GM19438 (cell line): ENCODE measurements around the gene ARHGAP21.
"Not testable (repeated sequence)": the region's sequence is repeated elsewhere in the genome, so short reads cannot be mapped to it uniquely, and the experiment has no call there.

Experiments
- ATAC-seq: cut with Tn5 transposase; IDR thresholded peaks from one replicate; pipeline ENCODE4 v1.9.1; 2021; ENCODE audit warnings: low read depth; ENCODE audit not compliant: unreplicated experiment

The ARHGAP21 gene

DNA sequence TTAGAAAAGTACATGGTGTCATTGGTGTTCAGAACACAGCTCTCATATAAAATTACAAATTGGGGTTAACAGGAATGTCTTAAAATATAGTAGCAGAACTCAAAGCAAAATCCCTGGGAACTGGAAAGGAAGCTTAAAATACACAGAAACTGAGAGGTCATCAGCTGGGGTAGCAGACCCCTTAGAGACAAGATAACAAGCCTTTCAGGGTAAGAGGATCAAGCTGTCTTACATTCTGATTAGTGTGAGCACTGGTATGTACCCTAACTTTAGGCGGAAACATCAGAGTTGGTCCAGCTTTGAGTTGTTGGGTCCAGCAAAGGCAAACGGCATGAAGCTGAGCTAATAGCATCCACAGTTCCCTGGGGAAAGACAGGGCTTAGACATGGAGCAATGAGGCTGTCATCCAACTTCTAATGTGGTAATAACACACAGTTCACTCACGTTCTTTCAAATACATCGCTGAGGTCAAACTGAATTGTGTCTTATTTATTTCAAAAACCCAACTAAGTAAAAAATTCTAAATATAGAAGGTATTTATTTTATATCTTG is 32.6 kb downstream of the ARHGAP21 start:
- ATAC-seq = no peak

DNA sequence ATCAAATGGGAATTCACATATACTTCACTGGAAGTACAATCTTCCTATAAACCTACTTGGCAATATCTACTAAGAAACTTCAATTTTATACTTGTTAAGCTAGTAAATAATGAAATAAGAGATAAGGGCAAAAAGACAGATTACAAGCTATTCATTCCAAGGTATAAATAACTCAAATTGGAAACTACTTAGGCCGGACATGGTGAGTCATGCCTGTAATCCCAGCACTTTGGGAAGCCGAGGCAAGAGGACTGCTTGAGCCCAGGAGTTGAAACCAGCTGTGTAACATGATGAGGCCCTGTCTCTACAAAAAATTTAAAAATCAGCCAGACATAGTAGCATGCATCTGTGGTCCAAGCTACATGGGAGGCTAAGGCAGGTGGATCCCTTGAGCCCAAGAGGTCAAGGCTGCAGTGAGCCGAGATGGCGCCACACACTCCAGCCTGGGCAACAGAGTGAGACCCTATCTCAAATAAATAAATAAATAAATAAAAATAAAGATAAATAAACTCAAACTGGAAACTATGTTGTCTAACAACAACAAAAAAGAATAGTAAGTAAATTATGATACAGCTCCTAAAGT is 37.6 kb downstream of the ARHGAP21 start:
- ATAC-seq = no peak

DNA sequence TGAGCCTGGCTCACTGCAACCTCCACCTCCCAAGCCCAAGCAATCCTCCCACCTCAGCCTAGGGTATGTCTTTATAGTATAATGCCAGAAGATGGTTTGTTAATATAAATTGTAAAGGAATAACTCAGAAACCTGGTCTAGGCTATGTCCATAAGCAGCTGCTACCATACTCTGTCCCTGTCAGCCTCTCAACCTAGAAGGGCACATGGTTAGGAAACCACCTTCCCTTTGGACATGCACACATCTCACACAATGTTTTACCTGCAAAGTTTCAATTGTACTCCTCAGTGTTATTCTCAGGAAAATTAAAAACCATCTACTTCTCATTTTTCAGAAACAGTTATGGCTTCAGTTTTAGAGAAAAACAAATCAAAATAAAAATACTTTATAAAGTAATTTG is 40.1 kb downstream of the ARHGAP21 start:
- no peak for ATAC-seq

DNA sequence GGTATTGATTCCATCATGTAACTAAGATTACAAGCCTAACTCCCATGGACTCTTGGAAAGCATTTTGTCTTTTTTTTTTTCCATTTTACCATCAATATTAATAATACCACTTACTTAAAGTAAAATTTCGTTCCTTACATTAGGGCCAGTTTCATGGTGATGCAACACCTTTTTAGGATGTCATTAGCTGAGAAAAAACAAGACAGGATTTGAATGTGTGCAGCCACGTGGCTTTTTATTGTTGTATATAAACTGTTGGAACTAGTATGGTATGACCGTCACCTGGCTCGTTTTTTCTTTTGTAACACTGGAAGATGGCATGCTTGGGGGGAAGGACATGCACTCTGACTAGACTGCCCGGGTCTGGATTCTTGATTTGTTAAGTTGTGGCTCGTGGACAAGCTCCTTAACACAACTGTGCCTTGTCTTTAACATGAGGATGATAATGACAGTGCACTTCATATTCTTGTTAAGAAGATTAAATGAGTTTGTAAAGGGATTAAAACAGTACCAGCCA is 42.1 kb downstream of the ARHGAP21 start:
- ATAC-seq = no peak

DNA sequence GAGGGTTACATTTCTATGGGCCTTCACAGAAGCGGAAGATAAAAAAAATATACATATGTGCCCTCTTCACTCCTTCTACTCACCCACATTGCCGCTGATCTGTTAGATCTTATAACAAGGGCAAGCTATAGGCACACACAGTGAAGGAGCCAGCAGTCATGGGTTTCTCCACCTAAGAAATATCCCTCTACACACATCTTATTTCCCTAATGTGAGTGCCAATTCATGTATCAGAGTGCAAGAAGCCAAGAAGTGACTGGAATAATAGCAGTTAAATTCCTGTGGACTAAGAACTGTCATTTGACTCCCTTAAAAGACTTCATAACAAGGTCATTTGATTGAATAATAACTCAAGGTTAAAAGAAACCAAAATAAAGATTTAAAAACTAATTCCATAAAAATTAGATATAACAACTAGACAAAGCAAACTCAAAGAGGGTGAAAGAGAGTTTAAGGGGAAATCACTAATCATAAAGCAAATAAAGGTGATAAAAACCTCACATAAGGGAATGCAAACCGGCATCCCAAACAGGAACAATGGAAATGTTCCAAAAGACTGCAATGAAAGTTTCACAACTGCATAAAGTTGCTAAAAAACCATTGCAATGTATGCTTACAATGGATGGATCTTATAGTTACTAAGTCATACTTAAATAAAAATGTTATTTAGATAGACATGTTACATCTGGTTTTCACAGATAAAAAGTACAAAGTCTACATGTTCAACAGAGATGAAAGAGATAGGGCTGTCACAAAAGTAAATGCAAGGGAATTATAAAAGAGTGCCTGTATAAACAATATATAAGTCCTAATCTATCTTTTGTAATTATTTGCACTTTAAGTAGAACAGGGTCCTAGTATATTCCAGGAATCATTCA is 42.8 kb downstream of the ARHGAP21 start:
- no peak for ATAC-seq

DNA sequence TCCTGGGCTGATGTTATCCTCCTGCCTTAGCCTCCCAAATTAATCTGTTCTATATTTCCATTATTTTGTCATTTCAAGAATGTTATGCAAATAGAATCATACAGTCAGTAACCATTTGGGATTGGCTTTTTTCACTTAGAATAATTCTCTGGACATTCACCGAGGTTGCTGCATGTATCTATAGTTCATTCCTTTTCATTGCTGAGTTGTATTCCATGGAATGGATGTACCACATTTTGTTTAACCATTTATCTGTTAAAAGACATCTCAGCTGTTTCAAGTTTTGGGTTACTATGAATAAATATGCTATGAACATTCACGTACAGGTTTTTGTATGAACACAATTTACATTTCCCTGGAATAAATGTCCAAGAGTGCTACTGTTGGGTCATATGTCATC is 44.9 kb downstream of the ARHGAP21 start:
- ATAC-seq = no peak

DNA sequence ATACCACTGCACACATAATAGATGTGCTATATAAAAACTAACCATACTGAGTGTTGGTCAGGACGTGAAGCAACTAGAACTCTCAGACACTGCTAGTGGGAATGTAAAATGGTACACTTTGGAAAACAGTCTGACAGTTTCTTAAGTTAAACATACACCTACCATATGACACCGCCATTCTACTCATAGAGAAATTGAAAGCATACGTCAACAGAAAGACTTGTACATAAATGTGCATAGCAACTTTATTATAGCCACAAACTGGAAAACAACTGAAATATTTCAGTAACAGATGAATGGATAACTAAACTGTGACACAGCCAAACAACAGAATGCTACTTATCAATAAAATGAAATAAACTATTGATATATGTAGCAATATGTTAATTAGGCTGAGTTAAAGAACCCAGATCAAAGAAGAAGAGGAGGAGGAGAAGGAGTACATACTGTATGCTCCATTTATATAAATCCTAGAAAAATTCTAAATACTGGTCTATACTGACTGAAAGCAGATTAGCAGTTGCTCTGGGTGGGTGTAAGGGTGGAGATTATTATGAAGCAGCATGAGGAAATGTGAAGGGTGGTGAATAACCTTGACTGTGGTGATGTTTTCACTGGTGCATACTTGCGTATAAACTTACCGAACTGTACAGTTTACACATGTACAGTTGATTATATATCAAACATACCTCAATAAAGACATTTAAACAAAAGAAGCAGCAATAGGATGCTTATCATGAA is 48.6 kb downstream of the ARHGAP21 start:
- ATAC-seq = no peak

DNA sequence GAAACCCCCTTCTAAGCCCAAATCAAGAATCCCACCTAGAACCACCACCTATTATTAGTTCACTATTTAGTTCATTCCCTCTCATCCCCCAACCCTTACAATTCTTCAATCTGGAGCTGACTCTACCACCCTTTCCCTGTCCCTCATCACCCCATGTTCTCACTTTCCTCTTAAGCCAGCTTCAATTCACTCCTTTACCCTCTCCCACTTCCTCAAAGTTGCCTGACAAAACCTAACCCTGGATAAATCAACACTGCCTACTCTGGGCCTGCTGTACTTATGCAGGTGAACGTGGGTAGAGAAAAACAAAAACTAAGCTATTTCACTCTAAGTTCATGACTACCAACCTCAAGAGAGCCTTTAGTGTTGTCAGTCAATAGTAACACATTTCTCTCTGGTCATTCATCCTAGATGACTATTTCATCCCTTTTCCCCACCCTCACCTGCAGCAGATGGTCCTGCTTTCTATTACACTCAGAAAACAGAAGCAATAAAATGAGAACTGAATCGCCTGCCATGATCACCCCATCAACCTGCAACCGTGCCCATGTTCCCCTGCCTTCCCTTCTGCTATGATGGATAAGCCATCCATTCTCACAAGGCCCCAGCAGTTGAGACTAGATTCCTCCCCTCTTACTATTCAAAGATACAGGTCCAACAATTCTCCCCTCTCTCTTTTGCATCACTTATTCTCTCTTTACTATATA is 52.6 kb downstream of the ARHGAP21 start:
- ATAC-seq = no peak

DNA sequence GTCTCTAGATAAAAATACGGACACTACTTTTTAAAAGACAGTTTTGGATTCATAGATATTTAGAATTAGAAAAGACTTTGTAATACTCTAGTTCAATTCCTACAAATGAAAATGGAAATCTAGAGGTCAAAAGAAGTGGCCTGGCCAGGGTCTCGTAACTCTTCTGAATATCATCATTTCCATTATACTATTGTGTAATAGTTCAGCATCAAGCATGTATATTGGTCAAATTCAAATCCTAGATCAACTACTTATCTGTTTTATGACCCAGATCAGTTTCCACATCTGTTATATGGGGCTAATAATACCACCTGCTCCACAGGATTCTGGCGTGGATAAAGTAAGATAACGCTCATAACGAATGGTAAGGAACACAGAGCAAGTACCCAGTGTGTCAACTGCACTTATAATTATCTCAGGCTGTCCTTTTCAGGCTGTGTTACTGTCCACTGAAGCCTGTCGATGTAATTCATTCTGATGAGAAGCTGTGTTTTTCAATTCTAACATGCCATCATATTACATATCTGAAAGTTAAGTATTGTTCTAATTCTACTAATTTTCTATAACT is 54.3 kb downstream of the ARHGAP21 start:
- no peak for ATAC-seq

DNA sequence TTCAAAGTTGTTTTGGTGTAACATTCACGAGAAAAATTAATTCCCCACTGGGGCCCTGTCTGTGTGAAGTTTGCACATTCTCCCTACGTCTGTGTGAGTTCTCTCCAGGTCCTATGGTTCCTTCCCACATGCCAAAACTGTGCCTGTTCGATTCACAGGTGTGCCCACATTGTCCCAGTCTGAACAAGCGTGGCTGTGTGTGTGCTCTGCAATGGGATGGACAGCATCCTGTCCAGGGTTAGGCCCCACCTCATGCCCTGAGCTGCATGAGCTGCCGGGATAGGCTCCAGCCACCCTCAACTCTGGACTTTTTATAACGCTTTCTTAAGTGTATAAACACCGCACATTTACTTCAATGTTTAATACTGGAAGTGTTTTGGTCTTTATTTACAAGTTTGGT is 55.4 kb downstream of the ARHGAP21 start:
- ATAC-seq = no peak

DNA sequence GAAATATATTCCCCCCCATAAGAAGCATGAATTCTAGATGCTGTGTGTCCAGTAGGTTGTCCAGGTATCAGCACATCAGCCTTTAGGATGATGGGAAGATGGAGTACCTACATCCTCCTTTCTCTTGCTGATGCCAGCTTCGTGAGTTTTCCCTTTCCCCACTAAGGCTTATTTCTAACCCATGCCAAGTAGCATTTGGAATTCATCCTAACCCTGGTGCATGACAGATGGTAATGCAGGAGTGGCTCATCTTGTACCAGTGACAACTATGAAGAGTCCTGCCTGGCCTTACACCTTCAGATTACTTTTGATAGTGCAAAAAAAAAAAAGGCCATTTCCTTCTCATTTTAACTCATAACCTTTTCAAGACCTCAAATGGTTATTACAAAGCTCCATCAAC is 58.7 kb downstream of the ARHGAP21 start:
- ATAC-seq = no peak

DNA sequence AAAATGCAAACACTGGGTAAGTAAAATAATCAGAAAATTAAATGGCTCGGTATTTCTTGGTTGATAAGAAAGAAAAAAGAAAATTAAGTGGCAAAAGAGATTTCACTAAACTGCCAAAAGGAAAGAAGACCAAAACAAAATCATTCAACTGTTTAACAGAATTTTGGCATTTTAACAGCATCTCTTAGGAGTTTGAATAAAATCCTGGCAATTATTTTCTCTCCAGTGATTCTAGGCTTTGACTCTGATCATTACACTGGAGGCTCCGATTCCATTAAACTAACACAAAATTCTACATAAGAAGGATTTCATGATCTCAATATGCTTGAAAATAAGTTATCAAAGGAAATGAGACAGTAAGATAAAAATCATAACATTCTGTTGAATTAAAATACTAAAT is 62.3 kb downstream of the ARHGAP21 start:
- ATAC-seq = no peak

DNA sequence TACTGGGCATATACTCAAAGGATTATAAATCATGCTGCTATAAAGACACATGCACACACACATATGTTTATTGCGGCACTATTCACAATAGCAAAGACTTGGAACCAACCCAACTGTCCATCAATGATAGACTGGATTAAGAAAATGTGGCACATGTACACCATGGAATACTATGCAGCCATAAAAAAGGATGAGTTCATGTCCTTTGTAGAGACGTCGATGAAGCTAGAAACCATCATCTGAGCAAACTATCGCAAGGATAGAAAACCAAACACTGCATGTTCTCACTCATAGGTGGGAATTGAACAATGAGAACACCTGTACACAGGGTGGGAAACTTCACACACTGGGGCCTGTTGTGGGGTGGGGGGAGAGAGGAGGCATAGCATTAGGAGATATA is 65.4 kb downstream of the ARHGAP21 start:
- ATAC-seq = not testable (repeated sequence)

DNA sequence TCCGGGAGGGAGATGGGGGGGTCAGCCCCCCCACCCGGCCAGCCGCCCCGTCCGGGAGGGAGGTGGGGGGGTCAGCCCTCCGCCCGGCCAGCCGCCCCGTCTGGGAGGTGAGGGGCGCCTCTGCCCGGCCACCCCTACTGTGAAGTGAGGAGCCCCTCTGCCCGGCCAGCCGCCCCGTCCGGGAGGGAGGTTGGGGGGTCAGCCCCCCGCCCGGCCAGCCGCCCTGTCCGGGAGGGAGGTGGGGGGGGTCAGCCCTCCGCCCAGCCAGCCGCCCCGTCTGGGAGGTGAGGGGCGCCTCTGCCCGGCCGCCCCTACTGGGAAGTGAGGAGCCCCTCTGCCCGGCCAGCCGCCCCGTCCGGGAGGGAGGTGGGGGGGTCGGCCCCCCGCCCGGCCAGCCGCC is 67.4 kb downstream of the ARHGAP21 start:
- not testable (repeated sequence) for ATAC-seq

DNA sequence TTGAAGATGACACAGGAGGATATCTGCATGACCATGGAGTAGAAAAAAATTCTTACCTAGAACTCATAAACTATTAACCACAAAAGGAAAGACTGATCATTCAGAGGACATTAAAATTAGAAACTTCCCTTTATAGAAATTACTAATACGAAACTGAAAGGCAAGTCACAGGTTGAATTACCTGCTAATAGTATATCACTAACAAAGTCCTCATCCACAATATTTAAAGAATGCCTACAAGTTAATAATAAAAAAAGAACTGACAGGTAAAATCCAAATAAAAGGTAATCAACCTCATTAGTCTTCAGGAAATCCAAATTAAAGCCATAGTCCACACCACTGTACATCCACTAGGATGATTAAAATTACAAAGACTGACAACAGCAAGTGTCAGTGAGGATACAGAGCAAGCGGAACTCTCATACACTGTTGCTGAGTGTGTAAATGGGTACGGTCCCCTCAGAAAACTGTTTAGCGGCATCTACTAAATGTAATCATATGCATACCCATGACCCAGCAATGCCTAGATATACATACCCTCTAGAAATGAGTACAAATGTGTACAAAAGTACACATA is 71.2 kb downstream of the ARHGAP21 start:
- peak; percentile 83 for ATAC-seq

DNA sequence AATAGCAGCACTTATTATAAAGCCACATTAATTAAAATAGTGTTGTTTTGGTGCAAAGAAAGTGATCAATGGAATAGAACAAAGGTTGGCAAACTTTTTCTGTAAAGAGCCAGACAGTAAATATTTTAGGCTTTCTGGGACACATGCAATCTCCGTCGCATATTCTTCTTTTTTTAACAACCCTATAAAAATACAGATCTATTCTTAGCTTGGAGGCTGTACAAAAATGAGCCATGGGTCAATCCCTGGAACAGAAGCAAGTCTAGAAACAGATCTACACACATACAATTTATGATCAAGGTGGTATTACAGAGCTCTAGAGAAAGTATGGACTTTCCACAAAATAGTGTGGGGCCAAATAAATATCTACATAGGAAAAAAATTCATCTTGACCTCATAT is 71.8 kb downstream of the ARHGAP21 start:
- ATAC-seq = no peak

DNA sequence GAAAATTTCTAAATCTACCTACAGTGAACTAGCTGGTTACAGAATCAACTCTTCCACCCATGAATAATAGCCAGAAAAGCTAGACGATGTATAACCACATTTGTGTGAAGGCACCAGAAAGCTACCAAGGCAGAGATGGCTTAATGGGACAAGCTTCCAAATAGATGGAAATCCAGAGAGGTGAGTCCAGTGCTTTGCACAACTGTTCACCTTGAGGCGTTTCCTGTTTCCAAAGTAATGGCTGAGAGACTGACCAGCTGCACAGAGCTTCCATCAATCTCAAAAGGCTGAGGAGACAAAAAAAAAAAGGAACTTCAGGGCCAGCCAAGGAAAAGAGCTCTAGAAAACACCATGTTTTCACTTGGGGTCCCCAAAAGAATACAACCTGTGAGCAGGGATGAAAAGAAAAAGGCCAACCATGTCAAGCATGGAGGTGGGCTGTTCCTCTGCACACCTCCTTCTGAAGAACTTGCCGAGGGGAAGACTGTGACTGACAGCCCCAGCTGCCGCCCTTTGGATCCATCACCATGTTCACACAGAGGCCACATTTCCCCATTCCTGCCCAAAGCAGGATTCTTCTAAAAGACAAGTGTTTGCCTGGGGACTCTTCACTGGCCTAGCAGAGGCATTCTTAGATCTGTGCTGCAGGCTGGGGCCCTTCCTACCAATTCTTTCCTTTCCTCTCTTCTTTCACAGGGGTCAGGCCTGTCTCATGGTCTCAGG is 72.9 kb downstream of the ARHGAP21 start:
- ATAC-seq = no peak

DNA sequence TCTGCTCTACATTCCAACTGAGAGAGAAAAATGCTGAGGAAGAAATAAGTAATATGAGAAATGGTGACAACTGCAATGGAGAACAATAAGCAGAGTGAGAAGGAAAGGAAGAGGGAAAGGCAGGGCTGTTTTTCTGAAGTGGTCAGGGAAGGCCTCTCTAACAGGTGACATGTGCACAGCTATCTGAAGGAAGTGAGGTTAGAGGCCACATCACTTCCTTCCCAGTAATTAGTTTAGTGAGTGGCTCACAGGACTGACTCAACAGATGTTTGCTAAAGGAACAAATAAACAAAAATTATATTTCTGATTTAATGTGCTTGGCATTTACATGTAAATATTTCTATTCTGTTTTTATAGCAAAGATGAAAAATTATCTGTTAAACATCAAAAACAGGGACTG is 77.9 kb downstream of the ARHGAP21 start:
- no peak for ATAC-seq

DNA sequence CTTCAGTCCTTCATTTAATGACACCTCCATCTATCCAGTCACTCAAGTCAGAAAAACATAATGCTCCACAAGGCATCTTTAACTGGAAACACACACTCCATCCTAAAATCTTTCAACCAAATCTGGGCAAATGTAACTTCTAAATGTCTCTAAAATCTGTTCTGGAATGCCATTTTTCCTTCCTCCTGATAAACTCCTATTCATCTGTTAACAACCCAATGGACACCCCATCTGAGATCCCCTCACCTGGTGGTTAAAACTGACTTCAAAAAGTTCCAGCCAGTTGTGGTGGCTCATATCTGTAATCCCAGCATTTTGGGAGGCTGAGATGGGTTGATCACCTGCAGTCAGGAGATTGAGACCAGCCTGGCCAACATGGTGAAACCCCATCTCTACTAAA is 78.7 kb downstream of the ARHGAP21 start:
- ATAC-seq = no peak
